ENCODE measurements around the gene RAB20. TPM values are rescaled to one million over a fixed set of nuclear protein-coding genes. Genes with fewer than 3 reads are reported as not detected.

Gene RAB20
- total RNA-seq, 1 experiment from 2014 or later, result 0.88 TPM

GRCh38 chr13:110476220-110476617 is 85.3 kb downstream of the RAB20 start:
- POLR2A ChIA-PET (ENCODE audit: low non-redundant PET), result no interaction called here
- no peaks in the 10 kb centered on the region for H3K9me3 ChIP-seq (ENCODE audit: low read depth, low read length, poor library complexity, severe bottlenecking)
- CTCF ChIA-PET, result no interaction called here
- no TSS peak for BruUV-seq (replicated peaks)
- no peak for DNase-seq (ENCODE audit: low spot score)
- intact Hi-C loops (cut with micrococcal nuclease; ENCODE audit: unreplicated experiment), result no loop called here
- TF ChIP-seq CTCF (conservative IDR thresholded peaks at IDR 0.05; ENCODE audit: low read depth, low read length), result no peak
- TF ChIP-seq EZH2 (IDR thresholded peaks at IDR 0.05; ENCODE audit: borderline replicate concordance, low read depth, low read length, poor library complexity, severe bottlenecking), result no peak
- no peak overlapping the region for H3K27ac ChIP-seq (ENCODE audit: low read depth, low read length, poor library complexity, severe bottlenecking)
- no peaks in the 10 kb centered on the region for H3K27me3 ChIP-seq (replicated peaks; ENCODE audit: insufficient read depth, low read depth, low read length, poor library complexity)
- H3K4me3 ChIP-seq (ENCODE audit: low read depth, low read length, poor library complexity, severe bottlenecking), result no peak overlapping the region
- H3K36me3 ChIP-seq (ENCODE audit: insufficient read depth, low read length, poor library complexity, severe bottlenecking), result peaks cover 26% of the 10 kb centered on the region
- no peaks in the 10 kb centered on the region for H3K4me1 ChIP-seq (ENCODE audit: insufficient read depth, low read length, poor library complexity, severe bottlenecking)

- no peaks in the 10 kb centered on the region for H3K27me3 ChIP-seq (replicated peaks; ENCODE audit: insufficient read depth, low read depth, low read length, poor library complexity)
- no peak overlapping the region for H3K4me3 ChIP-seq (ENCODE audit: low read depth, low read length, poor library complexity, severe bottlenecking)
- CTCF ChIA-PET, result no interaction called here
- H3K4me1 ChIP-seq (ENCODE audit: insufficient read depth, low read length, poor library complexity, severe bottlenecking), result no peaks in the 10 kb centered on the region
- DNase-seq (ENCODE audit: low spot score), result no peak
- BruUV-seq (replicated peaks), result no TSS peak
- TF ChIP-seq CTCF (conservative IDR thresholded peaks at IDR 0.05; ENCODE audit: low read depth, low read length), result no peak
- TF ChIP-seq EZH2 (IDR thresholded peaks at IDR 0.05; ENCODE audit: borderline replicate concordance, low read depth, low read length, poor library complexity, severe bottlenecking), result no peak
- H3K9me3 ChIP-seq (ENCODE audit: low read depth, low read length, poor library complexity, severe bottlenecking), result no peaks in the 10 kb centered on the region
- POLR2A ChIA-PET (ENCODE audit: low non-redundant PET), result no interaction called here
- peaks cover 26% of the 10 kb centered on the region for H3K36me3 ChIP-seq (ENCODE audit: insufficient read depth, low read length, poor library complexity, severe bottlenecking)
- intact Hi-C loops (cut with micrococcal nuclease; ENCODE audit: unreplicated experiment), result no loop called here
- H3K27ac ChIP-seq (ENCODE audit: low read depth, low read length, poor library complexity, severe bottlenecking), result no peak overlapping the region
Measured at GRCh38 chr13:110475550-110476219, 85.8 kb downstream of the RAB20 start.

GRCh38 chr13:110475117-110475516 is 86.4 kb downstream of the RAB20 start:
- no TSS peak for BruUV-seq (replicated peaks)
- Histone ChIP-seq H3K27ac (ENCODE audit: low read depth, low read length, poor library complexity, severe bottlenecking) (no peak overlapping the region), H3K27me3 (replicated peaks; ENCODE audit: insufficient read depth, low read depth, low read length, poor library complexity) (no peaks in the 10 kb centered on the region), H3K36me3 (ENCODE audit: insufficient read depth, low read length, poor library complexity, severe bottlenecking) (peaks cover 27% of the 10 kb centered on the region), H3K9me3 (ENCODE audit: low read depth, low read length, poor library complexity, severe bottlenecking) (no peaks in the 10 kb centered on the region), H3K4me3 (ENCODE audit: low read depth, low read length, poor library complexity, severe bottlenecking) (no peak overlapping the region), H3K4me1 (ENCODE audit: insufficient read depth, low read length, poor library complexity, severe bottlenecking) (no peaks in the 10 kb centered on the region)
- intact Hi-C loops (cut with micrococcal nuclease; ENCODE audit: unreplicated experiment), result no loop called here
- ChIA-PET CTCF (no interaction called here), POLR2A (ENCODE audit: low non-redundant PET) (no interaction called here)
- TF ChIP-seq EZH2 (IDR thresholded peaks at IDR 0.05; ENCODE audit: borderline replicate concordance, low read depth, low read length, poor library complexity, severe bottlenecking) (no peak), CTCF (conservative IDR thresholded peaks at IDR 0.05; ENCODE audit: low read depth, low read length) (no peak)
- DNase-seq (ENCODE audit: low spot score), result no peak
